HG02642 (cell line): Measurements from ENCODE around the gene ITGA11.

Source experiments
- ATAC-seq: cut with Tn5 transposase; IDR thresholded peaks from one replicate; pipeline ENCODE4 v1.9.1; 2021; ENCODE audit warnings: mild to moderate bottlenecking; ENCODE audit not compliant: unreplicated experiment, poor library complexity

Gene ITGA11

DNA sequence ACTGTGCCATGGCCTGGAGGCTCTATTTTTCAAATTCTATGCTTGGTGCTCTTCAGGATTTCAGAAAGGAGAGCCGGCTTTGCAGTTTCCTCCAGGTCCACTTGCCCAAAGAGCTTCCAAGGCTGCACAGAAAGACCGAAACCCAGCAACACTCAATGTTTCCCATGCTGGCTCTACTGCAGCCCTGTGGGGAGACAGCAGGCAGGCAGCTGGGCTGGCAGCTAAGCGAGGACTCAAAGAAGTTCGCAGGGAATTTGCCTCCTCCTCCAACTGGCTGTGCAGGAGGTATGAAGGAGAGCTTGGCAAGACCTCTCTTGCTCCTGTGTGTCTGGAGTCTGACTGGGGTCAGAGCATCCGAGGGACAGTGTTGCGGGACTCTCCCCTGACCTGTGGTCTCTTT lies 17.4 kb upstream of the ITGA11 start:
- ATAC-seq = no peak

DNA sequence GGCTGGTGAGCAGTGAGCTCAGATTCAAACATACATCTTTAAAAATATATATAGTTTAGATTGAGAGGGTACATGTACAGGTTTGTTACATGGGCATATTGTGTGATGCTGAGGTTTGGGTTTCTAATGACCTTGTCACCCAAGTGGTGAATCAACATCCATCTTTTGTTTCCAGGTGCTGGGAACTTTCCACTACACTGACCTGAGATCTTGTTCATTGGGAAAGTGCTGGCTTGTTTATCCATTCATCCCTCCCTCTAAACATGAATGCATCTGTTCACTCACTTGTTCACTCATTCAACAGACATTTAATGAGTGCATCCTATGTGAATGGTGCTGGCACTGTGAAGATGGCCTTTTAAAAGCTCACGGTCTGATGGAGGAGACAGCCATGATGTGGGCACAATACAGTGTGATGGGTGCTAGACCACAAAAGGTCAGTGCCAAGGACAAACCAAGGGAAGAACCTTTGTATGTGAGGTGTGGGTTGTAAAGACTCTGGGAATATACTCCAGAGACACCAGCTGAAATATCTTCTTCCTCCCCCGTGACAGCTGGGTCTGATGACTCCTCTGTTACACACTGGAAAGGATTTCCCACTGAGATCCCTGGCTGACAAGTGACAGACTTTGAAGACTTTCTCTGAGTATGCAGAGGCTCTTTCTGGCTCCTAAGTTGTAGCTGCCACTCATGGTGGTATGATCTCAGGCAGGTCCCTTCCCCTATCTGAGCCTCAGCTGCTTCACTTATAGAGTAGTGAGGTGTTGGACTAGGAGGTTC lies 16.2 kb upstream of the ITGA11 start:
- ATAC-seq = no peak

- ATAC-seq = no peak
These were observed 15.2 kb upstream of the ITGA11 start for GRCh38 chr15:68447209-68447608.

GRCh38 chr15:68445351-68445750 lies 13.4 kb upstream of the ITGA11 start:
- ATAC-seq = no peak

GRCh38 chr15:68444336-68444735 lies 12.4 kb upstream of the ITGA11 start:
- no peak for ATAC-seq

DNA sequence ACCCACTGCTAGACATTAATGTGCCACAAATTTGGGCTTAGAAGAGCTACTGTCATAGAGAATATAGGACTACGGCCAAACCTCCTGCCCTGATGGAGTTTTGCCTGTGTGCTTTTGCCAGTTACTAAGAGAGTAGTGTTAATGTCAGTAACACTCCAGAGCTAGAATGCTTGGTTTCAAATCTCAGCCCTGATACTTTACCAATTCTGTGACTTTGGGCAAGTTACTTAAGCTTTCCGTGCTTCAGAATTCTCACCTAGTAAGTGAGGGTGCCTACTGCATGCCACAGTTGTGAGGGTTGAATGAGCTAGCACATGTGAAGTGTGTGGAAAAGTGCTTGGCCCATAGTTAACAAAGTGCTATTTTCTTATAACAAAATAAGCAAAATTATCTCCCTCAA lies 10.9 kb upstream of the ITGA11 start:
- ATAC-seq = no peak

- ATAC-seq = no peak
These were observed 10.1 kb upstream of the ITGA11 start for GRCh38 chr15:68442041-68442440.

GRCh38 chr15:68441045-68441743 lies 9.2 kb upstream of the ITGA11 start:
- ATAC-seq = no peak

- ATAC-seq = no peak
These were observed 8.2 kb upstream of the ITGA11 start for GRCh38 chr15:68440136-68440535.

- ATAC-seq = no peak
These were observed 7.5 kb upstream of the ITGA11 start for GRCh38 chr15:68439506-68439905.

DNA sequence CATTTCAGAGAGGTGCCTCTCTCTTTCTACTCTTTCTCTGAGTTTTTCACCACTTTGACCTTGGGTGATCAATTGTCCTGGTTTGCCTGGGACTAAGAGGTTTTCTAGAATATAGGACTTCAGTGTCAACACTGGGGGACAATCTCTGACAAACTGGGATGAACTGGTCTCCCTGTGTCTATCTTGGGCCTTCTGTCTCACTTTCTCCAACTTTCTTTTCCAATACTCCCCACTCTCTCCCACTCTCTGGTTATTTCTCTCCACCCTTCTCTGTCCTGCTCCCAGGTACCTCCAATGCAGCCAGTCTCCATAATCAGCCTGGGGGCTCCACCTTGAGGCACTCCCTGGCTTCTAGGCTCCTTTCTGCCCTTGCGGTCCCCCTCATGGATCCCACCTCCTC lies 4.7 kb upstream of the ITGA11 start:
- ATAC-seq = no peak

GRCh38 chr15:68435966-68436365 lies 4.0 kb upstream of the ITGA11 start:
- no peak for ATAC-seq

DNA sequence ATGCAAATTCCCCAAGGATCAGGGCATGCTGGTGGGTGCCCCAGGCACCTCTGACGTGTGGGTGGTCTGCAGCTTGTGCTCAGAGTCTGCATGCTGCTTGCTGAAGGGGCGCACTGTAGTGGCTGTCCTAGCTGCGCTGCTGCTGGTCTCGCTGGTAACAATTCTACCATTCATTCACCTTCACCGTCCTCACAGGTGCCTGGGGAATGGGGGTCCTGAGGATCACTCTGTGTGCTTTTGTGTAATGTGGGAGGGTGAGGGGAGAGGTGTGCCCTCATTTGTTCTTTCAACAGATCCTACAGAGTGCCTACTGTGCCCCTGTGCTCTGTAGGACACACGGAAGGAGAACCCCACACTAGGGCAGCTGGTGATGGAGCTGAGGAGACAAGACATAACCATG lies 2.1 kb upstream of the ITGA11 start:
- no peak for ATAC-seq

GRCh38 chr15:68433551-68433950 lies 1.6 kb upstream of the ITGA11 start:
- no peak for ATAC-seq

DNA sequence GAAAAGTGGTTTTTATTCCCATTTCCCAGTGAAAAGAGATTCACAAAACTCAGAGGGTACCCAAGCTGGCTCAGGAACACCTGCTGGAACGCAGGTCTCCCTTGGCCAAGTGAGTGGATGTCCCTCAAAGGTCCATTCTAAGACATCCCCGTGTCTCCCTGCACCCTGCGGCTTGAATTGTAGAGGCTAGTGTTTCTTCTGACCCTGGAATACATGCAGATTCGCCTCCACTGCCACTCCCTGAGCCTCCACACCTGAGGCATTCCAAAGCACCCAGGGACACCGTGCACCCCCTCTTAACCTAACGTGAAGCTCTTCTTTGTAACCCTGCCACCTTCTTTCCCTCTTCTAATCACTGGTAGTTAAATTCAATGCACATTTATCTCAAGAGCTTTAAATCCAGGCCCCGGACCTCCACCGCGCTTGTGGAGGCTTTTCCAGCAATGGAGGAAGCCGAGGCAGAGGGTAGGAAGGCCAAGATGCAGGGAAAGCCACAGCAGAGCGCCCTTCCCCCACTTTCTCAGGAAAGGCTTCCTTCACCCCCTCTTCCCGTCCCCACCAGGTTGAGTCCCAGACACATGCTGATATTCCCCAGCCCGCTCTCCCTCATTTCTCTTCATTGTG lies 590 bp upstream of the ITGA11 start:
- ATAC-seq = no peak

- no peak for ATAC-seq
These were observed 749 bp downstream of the ITGA11 start for GRCh38 chr15:68431037-68431791.

GRCh38 chr15:68430471-68431036 lies 1.4 kb downstream of the ITGA11 start:
- ATAC-seq = no peak

DNA sequence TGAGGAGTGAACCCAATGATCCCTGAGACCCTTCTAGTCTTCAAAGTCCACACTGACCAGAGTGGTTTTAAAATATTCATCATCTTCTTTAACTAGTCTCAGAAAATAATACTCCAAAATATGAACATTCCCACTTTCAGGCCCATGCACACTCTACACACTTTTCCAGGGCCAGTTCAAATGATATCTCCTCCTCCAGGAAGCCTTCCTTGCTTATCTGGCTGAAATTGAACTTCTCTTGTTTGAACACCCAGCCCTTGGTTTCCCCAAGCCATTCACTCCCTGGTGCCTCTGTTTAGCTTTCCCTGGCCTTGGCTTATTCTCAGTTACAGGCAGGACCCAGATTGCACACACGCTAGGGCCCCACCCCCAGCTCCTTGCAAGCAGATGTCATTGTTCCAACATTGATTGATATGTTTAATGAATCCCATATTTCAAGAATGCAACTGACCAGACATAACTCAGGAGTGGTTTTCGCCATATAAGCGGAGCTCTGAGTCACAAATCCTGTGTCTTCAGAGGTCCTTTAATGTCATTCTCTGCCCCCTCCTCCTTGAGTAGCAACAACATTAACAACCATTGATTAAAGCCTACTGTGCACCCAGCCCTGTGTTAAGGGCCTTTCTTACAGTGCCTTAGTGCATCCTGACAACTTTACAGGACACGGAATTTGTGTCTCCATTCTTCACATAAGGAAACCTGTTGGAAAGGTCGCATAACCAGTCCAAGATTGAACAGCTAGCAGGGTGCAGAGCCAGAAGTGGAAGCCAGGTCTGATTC lies 2.1 kb downstream of the ITGA11 start:
- ATAC-seq = no peak

DNA sequence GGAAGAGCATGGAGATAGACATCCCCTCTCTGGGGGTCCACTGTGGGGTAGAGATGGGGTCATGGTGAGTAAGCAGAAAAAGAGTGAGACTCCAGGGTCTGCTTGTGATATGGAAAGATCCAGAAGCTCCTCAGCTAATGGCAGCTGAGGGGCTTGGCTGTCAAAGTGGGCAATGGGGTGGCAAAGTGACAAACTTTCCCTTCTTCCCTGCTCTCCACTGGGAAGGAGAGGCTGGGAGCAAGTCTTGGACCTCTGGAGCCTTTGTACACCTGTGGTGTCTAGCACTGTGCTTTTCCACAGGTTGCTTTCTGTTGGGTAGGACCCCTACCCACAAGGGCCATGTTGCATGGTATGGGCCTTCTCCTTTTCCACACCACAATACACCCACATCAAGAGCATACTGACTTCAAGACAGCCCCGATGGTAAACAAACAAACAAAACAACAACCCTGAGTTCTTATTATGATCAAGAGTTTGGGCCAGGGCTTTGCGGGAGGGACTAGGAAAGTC lies 3.5 kb downstream of the ITGA11 start:
- no peak for ATAC-seq

DNA sequence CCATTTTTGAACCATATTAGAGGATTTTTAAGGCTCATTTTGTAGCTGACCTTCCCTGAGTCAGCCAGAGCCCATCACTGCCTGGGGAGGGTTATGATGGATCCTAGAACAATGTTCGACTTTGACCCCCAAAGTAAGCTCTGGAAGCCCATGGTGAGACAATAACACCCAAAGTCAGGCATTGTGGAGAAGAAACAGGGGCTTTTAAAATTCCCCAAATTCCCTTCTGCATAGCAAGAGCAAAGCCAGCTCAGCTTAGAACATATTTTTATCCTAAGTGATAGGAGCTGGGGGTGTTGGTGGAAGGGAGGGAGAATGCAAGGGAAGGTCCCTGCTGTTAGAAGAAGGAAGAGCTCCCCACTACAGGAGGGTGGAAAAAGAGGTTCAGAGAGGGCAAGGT lies 4.0 kb downstream of the ITGA11 start:
- ATAC-seq = no peak
